Measurements from ENCODE around the gene SLC28A2. TPM values are rescaled to one million over a fixed set of nuclear protein-coding genes. Genes with fewer than 3 reads are reported as not detected.

Gene SLC28A2
- total RNA-seq, 2 donors from 2014 or later: not detected

GRCh38 chr15:45320581-45321205 lies 68.7 kb downstream of the SLC28A2 start:
- Mint-ChIP-seq H3K9me3 (no peaks in the 10 kb centered on the region), H3K4me3 (no peak overlapping the region), H3K27me3 (peaks cover 11 to 17% of the 10 kb centered on the region in 2 donors), H3K4me1 (ENCODE audit: low read depth in 2 of 2) (peaks cover 0 to 2% of the 10 kb centered on the region in 2 donors), H3K27ac (no peak overlapping the region), H3K36me3 (no peaks in the 10 kb centered on the region)
- ATAC-seq: no peak
- DNase-seq (ENCODE audit: low spot score): no peak

- H3K27ac Mint-ChIP-seq: no peak overlapping the region
- no peak overlapping the region for H3K4me3 Mint-ChIP-seq
- no peaks in the 10 kb centered on the region for H3K4me1 Mint-ChIP-seq (ENCODE audit: low read depth in 2 of 2)
- DNase-seq (ENCODE audit: low spot score) (no peak), ATAC-seq (no peak)
- peaks cover 9 to 10% of the 10 kb centered on the region in 2 donors for H3K27me3 Mint-ChIP-seq
- H3K36me3 Mint-ChIP-seq: no peaks in the 10 kb centered on the region
- H3K9me3 Mint-ChIP-seq: no peaks in the 10 kb centered on the region
Measured at GRCh38 chr15:45326280-45326679, 74.2 kb downstream of the SLC28A2 start.

DNA sequence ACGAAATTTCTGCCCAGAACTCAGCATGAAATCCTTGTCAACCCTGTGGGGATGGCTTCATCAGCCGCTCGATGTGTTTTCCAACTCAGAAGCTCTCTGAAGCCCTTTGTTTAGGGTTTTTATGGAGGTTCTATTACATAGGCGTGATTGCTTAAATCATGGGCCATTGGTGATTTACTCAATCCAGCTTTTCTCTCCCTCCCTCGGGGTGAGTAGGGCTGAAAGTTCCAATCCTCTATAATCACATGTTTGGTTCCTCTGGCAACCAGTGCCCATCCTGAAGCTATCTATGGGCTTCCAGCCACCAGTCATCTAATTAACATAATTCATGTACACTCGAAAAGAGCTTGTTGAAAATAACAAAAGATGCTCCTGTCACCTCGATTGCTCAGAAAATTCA lies 74.7 kb downstream of the SLC28A2 start:
- peaks cover 8 to 9% of the 10 kb centered on the region in 2 donors for H3K27me3 Mint-ChIP-seq
- H3K27ac Mint-ChIP-seq: no peak overlapping the region
- ATAC-seq (no peak), DNase-seq (ENCODE audit: low spot score) (no peak)
- no peaks in the 10 kb centered on the region for H3K9me3 Mint-ChIP-seq
- no peaks in the 10 kb centered on the region for H3K36me3 Mint-ChIP-seq
- H3K4me1 Mint-ChIP-seq (ENCODE audit: low read depth in 2 of 2): no peaks in the 10 kb centered on the region
- no peak overlapping the region for H3K4me3 Mint-ChIP-seq

Other genes starting within 250 kb of the SLC28A2 start
- 10 to 100 TPM in 1 of 2 donors, 1 to 10 TPM in 1; 3.8 to 12.7 TPM for gene SORD, start 229.0 kb upstream of the SLC28A2 start, total RNA-seq
- gene DUOX2, start 138.1 kb upstream of the SLC28A2 start, total RNA-seq: 1 to 10 TPM in 1 of 2 donors, under 1 TPM in 1; 0.19 to 7.1 TPM
- 1 to 10 TPM in 1 of 2 donors, not detected in 1; 1.6 TPM for gene DUOXA2, start 137.9 kb upstream of the SLC28A2 start, total RNA-seq
- not detected for gene DUOXA1, start 122.4 kb upstream of the SLC28A2 start, total RNA-seq
- under 1 TPM in 1 of 2 donors, not detected in 1; 0.08 TPM for gene DUOX1, start 122.2 kb upstream of the SLC28A2 start, total RNA-seq
- 1 to 10 TPM in 1 of 2 donors, under 1 TPM in 1; 0.81 to 1.4 TPM for gene SHF, start 64.3 kb upstream of the SLC28A2 start, total RNA-seq
- 1 to 10 TPM; 1.4 to 1.6 TPM for gene GATM, start 126.3 kb downstream of the SLC28A2 start, total RNA-seq

All from natural killer cell treated with Interleukin-12 subunit alpha and Interleukin-12 subunit beta and Interleukin-15 and Interleukin-18, amount 100 ng/mL, for 72 hours (primary cell).